Sciatic nerve (tissue), 2 donors: ENCODE results near the gene SDHC. TPM values are rescaled to one million over a fixed set of nuclear protein-coding genes. Genes with fewer than 3 reads are reported as not detected.
"Not testable (repeated sequence)": the region's sequence is repeated elsewhere in the genome, so short reads cannot be mapped to it uniquely, and the experiment has no call there.

Source experiments
- ATAC-seq: fragments of 200-7000 bp; cut with Tn5 transposase; one replicate; pipeline ENCODE4 v1.9.1; 2020; ENCODE audit warnings: mild to moderate bottlenecking, moderate library complexity
- DNase-seq: peaks from one replicate; pipeline ENCODE4 v3.0.0-alpha.2; 2020; ENCODE audit warnings: low spot score
- intact Hi-C: fragments of 100-400 bp; cut with DNase I; formaldehyde crosslinking; loops from one replicate; pipeline ENCODE4 v1.14.2; 2022
- total RNA-seq: library from RNA; stranded (reverse); fragmentation: NEBNext Ultra II Directional; extraction: Animal tissue kit (Norgen Biotek cat#: 25700); gene quantifications from one replicate; pipeline ENCODE4 v1.2.1, GENCODE V29; 2021
- donor health status: DM: no; HTN: no; CAD: no.
- donor health status: DM: no; HTN: no; CAD: no.

Gene SDHC
- total RNA-seq, 1 donor from 2014 or later: 124 TPM

GRCh38 chr1:161407451-161407985 is 93.3 kb downstream of the SDHC start:
- peak; percentile 17 for DNase-seq
- intact Hi-C loops: no loop called here
- no peak for ATAC-seq

- ATAC-seq (no peak), DNase-seq (no peak)
- intact Hi-C loops: no loop called here
Measured at GRCh38 chr1:161408429-161409052, 94.4 kb downstream of the SDHC start.

- intact Hi-C loops, ATAC-seq: not testable (repeated sequence)
- peak; percentile 21 for DNase-seq
Measured at GRCh38 chr1:161409848-161410635, 95.9 kb downstream of the SDHC start.

- DNase-seq, ATAC-seq, intact Hi-C loops: not testable (repeated sequence)
Measured at GRCh38 chr1:161410636-161410970, 96.4 kb downstream of the SDHC start.

Other genes starting within 250 kb of the SDHC start
- 13.7 TPM for gene ARHGAP30, start 244.5 kb upstream of the SDHC start, total RNA-seq
- 0.09 TPM for gene NECTIN4, start 224.8 kb upstream of the SDHC start, total RNA-seq
- gene KLHDC9, start 216.0 kb upstream of the SDHC start, total RNA-seq: 6.6 TPM
- 57.0 TPM for gene PFDN2, start 196.3 kb upstream of the SDHC start, total RNA-seq
- gene NIT1, start 196.3 kb upstream of the SDHC start, total RNA-seq: 38.0 TPM
- gene DEDD, start 181.7 kb upstream of the SDHC start, total RNA-seq: 34.3 TPM
- 70.4 TPM for gene UFC1, start 160.4 kb upstream of the SDHC start, total RNA-seq
- gene USP21, start 154.9 kb upstream of the SDHC start, total RNA-seq: 23.5 TPM
- gene PPOX, start 148.0 kb upstream of the SDHC start, total RNA-seq: 25.0 TPM
- 21.0 TPM for gene B4GALT3, start 136.9 kb upstream of the SDHC start, total RNA-seq
- gene ADAMTS4, start 115.3 kb upstream of the SDHC start, total RNA-seq: 75.9 TPM
- gene NDUFS2, start 112.0 kb upstream of the SDHC start, total RNA-seq: 76.5 TPM
- gene FCER1G, start 99.1 kb upstream of the SDHC start, total RNA-seq: 43.9 TPM
- not detected for gene APOA2, start 90.8 kb upstream of the SDHC start, total RNA-seq
- gene TOMM40L, start 88.3 kb upstream of the SDHC start, total RNA-seq: 11.0 TPM
- not detected for gene NR1I3, start 76.2 kb upstream of the SDHC start, total RNA-seq
- gene PCP4L1, start 55.6 kb upstream of the SDHC start, total RNA-seq: 0.89 TPM
- gene MPZ, start 4.4 kb upstream of the SDHC start, total RNA-seq: 4,832 TPM
- 0.49 TPM for gene CFAP126, start 53.5 kb downstream of the SDHC start, total RNA-seq
- gene FCGR2A, start 191.1 kb downstream of the SDHC start, total RNA-seq: 100 TPM
- 13.4 TPM for gene HSPA6, start 210.2 kb downstream of the SDHC start, total RNA-seq
- 48.8 TPM for gene FCGR3A, start 235.4 kb downstream of the SDHC start, total RNA-seq